HEK293 (cell line): ENCODE data around the gene CIZ1.

Experiments used
- OSR2 ChIP-seq: fragments of 450-650 bp; formaldehyde crosslinking; IDR thresholded peaks from 2 replicates; pipeline ENCODE4 v1.5.1; 2016; ENCODE audit warnings: missing biosample characterization, missing genetic modification characterization
- REPIN1 ChIP-seq: fragments of 450-650 bp; formaldehyde crosslinking; IDR thresholded peaks from 2 replicates; pipeline ENCODE4 v1.5.1; 2017; ENCODE audit warnings: missing biosample characterization, missing genetic modification characterization, low read depth
- SETDB1 ChIP-seq: IDR thresholded peaks from one replicate; pipeline ENCODE4 v1.6.1; 2017; ENCODE audit warnings: mild to moderate bottlenecking, low read length, moderate library complexity, mixed read lengths; ENCODE audit not compliant: insufficient read length
- ZBTB21 ChIP-seq: fragments of 450-650 bp; formaldehyde crosslinking; IDR thresholded peaks from 2 replicates; pipeline ENCODE4 v1.5.1; 2017; ENCODE audit warnings: missing biosample characterization, missing genetic modification characterization
- ZFP69B ChIP-seq: fragments of 450-650 bp; formaldehyde crosslinking; IDR thresholded peaks from 2 replicates; pipeline ENCODE4 v1.5.1; 2016; ENCODE audit warnings: missing biosample characterization, missing genetic modification characterization
- ZNF10 ChIP-seq: fragments of 450-650 bp; formaldehyde crosslinking; IDR thresholded peaks from 2 replicates; pipeline ENCODE4 v1.5.1; 2017; ENCODE audit warnings: missing biosample characterization, missing genetic modification characterization
- ZNF24 ChIP-seq: fragments of 450-650 bp; formaldehyde crosslinking; IDR thresholded peaks from 2 replicates; pipeline ENCODE4 v1.5.1; 2016; ENCODE audit warnings: missing biosample characterization, missing genetic modification characterization
- ZNF350 ChIP-seq: fragments of 450-650 bp; formaldehyde crosslinking; IDR thresholded peaks from 2 replicates; pipeline ENCODE4 v1.5.0; 2017; ENCODE audit warnings: missing biosample characterization, mild to moderate bottlenecking, missing genetic modification characterization
- ZNF521 ChIP-seq: fragments of 450-650 bp; formaldehyde crosslinking; IDR thresholded peaks from 2 replicates; pipeline ENCODE4 v1.5.1; 2017; ENCODE audit warnings: missing biosample characterization, mild to moderate bottlenecking, missing genetic modification characterization
- ZNF544 ChIP-seq: fragments of 450-650 bp; formaldehyde crosslinking; IDR thresholded peaks from 2 replicates; pipeline ENCODE4 v1.5.0; 2017; ENCODE audit warnings: missing biosample characterization, missing genetic modification characterization
- ZNF561 ChIP-seq: fragments of 450-650 bp; IDR thresholded peaks from 2 replicates; pipeline ENCODE4 v1.5.1; 2018; ENCODE audit warnings: missing biosample characterization, missing genetic modification characterization, borderline replicate concordance
- ZNF629 ChIP-seq: fragments of 450-650 bp; formaldehyde crosslinking; IDR thresholded peaks from 2 replicates; pipeline ENCODE4 v1.5.1; 2017; ENCODE audit warnings: missing biosample characterization, missing genetic modification characterization
- ZNF776 ChIP-seq: fragments of 450-650 bp; formaldehyde crosslinking; IDR thresholded peaks from 2 replicates; pipeline ENCODE4 v1.5.0; 2017; ENCODE audit warnings: missing biosample characterization, missing genetic modification characterization, borderline replicate concordance
- ZNF843 ChIP-seq: fragments of 450-650 bp; formaldehyde crosslinking; IDR thresholded peaks from 2 replicates; pipeline ENCODE4 v1.5.1; 2016; ENCODE audit warnings: missing biosample characterization, missing genetic modification characterization
- TF ChIP-seq, protein P1 (sequence below): fragments of 450-650 bp; formaldehyde crosslinking; IDR thresholded peaks from 2 replicates; pipeline ENCODE4 v1.5.1; 2016; ENCODE audit warnings: missing biosample characterization, missing genetic modification characterization
- TF ChIP-seq, protein P2 (sequence below): fragments of 450-650 bp; formaldehyde crosslinking; IDR thresholded peaks from 2 replicates; pipeline ENCODE4 v1.5.1; 2016; ENCODE audit warnings: missing biosample characterization, missing genetic modification characterization
- TF ChIP-seq, protein P3 (sequence below): fragments of 450-650 bp; formaldehyde crosslinking; IDR thresholded peaks from 2 replicates; pipeline ENCODE4 v1.5.1; 2017; ENCODE audit warnings: missing biosample characterization, missing genetic modification characterization
- TF ChIP-seq, protein P4 (sequence below): fragments of 450-650 bp; formaldehyde crosslinking; conservative IDR thresholded peaks from 2 replicates; pipeline ENCODE4 v1.5.1; 2016; ENCODE audit warnings: low read depth, missing biosample characterization, missing genetic modification characterization
- TF ChIP-seq, protein P5 (sequence below): sonication (generic); formaldehyde crosslinking; IDR thresholded peaks from 2 replicates; pipeline ENCODE4 v1.8.1; 2022; ENCODE audit warnings: mild to moderate bottlenecking, moderate library complexity, missing genetic modification reagents
- TF ChIP-seq, protein P6 (sequence below): fragments of 450-650 bp; formaldehyde crosslinking; IDR thresholded peaks from 2 replicates; pipeline ENCODE4 v1.5.1; 2017; ENCODE audit warnings: missing biosample characterization, missing genetic modification characterization
- TF ChIP-seq, protein P7 (sequence below): fragments of 450-650 bp; formaldehyde crosslinking; IDR thresholded peaks from 2 replicates; pipeline ENCODE4 v1.5.1; 2016; ENCODE audit warnings: missing biosample characterization, missing genetic modification characterization

Gene CIZ1

DNA sequence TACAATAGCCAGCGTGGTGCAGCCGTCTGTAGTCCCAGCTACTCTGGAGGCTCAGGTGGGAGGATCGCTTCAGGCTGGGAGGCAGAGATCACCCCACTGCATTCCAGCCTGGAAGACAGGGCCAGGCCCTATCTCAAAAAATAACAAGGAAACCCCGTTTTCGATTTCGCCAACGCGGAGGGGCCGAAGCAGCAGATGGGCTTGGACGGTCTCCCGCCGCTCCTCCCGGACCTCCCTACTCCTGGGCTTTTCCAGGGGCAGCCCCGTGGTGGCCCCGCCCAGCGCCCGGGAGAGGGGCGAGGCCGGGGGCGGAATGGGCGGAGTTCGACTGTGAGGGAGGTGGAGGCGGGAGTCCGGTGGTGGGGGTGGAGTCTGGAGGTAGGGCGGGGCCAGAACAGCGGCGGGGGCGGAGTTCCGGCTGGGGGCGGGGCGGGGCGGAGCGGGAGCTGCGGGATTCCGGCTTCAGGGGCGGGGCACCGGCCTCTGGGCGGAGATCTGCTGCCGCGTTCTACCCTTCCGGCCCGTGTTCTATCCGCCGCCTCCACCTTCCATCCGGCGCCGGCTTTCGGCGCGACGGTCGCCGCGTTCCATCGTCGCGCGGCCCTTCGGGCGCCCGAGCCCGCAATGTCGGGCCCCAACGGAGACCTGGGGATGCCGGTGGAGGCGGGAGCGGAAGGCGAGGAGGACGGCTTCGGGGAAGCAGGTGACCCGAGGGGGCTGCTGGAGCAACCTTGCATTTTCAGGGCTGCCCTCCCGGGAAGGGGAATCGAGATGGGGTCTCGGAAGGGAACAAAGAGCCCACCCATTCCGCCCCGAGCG is 31.4 kb downstream of the CIZ1 start, which contains the start of gene BBLN (continued):
- TF ChIP-seq, protein P1, sequence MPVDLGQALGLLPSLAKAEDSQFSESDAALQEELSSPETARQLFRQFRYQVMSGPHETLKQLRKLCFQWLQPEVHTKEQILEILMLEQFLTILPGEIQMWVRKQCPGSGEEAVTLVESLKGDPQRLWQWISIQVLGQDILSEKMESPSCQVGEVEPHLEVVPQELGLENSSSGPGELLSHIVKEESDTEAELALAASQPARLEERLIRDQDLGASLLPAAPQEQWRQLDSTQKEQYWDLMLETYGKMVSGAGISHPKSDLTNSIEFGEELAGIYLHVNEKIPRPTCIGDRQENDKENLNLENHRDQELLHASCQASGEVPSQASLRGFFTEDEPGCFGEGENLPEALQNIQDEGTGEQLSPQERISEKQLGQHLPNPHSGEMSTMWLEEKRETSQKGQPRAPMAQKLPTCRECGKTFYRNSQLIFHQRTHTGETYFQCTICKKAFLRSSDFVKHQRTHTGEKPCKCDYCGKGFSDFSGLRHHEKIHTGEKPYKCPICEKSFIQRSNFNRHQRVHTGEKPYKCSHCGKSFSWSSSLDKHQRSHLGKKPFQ (tag by site-specific recombination) = no peak
- TF ChIP-seq ZNF544 (tag by site-specific recombination) (no peak), ZNF350 (tag by site-specific recombination) (no peak), ZNF629 (0 out of 2 replicates have a peak, but pooled peaks have one; percentile 19), ZNF10 (tag by site-specific recombination) (no peak), ZNF561 (tag by site-specific recombination) (0 out of 2 replicates have a peak, but pooled peaks have one; percentile 17), ZBTB21 (tag by site-specific recombination) (no peak), ZFP69B (no peak), ZNF776 (tag by site-specific recombination) (no peak), ZNF521 (tag by site-specific recombination) (no peak), SETDB1 (no peak), ZNF843 (tag by site-specific recombination) (0 out of 2 replicates have a peak, but pooled peaks have one; percentile 27), REPIN1 (tag by site-specific recombination) (no peak), OSR2 (tag by site-specific recombination) (no peak), ZNF24 (tag by site-specific recombination) (peak; percentile 40; the same call in 1 of the 2 replicates)
- TF ChIP-seq, protein P2, sequence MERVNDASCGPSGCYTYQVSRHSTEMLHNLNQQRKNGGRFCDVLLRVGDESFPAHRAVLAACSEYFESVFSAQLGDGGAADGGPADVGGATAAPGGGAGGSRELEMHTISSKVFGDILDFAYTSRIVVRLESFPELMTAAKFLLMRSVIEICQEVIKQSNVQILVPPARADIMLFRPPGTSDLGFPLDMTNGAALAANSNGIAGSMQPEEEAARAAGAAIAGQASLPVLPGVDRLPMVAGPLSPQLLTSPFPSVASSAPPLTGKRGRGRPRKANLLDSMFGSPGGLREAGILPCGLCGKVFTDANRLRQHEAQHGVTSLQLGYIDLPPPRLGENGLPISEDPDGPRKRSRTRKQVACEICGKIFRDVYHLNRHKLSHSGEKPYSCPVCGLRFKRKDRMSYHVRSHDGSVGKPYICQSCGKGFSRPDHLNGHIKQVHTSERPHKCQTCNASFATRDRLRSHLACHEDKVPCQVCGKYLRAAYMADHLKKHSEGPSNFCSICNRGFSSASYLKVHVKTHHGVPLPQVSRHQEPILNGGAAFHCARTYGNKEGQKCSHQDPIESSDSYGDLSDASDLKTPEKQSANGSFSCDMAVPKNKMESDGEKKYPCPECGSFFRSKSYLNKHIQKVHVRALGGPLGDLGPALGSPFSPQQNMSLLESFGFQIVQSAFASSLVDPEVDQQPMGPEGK (tag by site-specific recombination) = peak; percentile 92
- TF ChIP-seq, protein P3, sequence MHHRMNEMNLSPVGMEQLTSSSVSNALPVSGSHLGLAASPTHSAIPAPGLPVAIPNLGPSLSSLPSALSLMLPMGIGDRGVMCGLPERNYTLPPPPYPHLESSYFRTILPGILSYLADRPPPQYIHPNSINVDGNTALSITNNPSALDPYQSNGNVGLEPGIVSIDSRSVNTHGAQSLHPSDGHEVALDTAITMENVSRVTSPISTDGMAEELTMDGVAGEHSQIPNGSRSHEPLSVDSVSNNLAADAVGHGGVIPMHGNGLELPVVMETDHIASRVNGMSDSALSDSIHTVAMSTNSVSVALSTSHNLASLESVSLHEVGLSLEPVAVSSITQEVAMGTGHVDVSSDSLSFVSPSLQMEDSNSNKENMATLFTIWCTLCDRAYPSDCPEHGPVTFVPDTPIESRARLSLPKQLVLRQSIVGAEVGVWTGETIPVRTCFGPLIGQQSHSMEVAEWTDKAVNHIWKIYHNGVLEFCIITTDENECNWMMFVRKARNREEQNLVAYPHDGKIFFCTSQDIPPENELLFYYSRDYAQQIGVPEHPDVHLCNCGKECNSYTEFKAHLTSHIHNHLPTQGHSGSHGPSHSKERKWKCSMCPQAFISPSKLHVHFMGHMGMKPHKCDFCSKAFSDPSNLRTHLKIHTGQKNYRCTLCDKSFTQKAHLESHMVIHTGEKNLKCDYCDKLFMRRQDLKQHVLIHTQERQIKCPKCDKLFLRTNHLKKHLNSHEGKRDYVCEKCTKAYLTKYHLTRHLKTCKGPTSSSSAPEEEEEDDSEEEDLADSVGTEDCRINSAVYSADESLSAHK = no peak
- TF ChIP-seq, protein P4, sequence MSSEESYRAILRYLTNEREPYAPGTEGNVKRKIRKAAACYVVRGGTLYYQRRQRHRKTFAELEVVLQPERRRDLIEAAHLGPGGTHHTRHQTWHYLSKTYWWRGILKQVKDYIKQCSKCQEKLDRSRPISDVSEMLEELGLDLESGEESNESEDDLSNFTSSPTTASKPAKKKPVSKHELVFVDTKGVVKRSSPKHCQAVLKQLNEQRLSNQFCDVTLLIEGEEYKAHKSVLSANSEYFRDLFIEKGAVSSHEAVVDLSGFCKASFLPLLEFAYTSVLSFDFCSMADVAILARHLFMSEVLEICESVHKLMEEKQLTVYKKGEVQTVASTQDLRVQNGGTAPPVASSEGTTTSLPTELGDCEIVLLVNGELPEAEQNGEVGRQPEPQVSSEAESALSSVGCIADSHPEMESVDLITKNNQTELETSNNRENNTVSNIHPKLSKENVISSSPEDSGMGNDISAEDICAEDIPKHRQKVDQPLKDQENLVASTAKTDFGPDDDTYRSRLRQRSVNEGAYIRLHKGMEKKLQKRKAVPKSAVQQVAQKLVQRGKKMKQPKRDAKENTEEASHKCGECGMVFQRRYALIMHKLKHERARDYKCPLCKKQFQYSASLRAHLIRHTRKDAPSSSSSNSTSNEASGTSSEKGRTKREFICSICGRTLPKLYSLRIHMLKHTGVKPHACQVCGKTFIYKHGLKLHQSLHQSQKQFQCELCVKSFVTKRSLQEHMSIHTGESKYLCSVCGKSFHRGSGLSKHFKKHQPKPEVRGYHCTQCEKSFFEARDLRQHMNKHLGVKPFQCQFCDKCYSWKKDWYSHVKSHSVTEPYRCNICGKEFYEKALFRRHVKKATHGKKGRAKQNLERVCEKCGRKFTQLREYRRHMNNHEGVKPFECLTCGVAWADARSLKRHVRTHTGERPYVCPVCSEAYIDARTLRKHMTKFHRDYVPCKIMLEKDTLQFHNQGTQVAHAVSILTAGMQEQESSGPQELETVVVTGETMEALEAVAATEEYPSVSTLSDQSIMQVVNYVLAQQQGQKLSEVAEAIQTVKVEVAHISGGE (tag by site-specific recombination) = peak; percentile 82
- TF ChIP-seq, protein P5, sequence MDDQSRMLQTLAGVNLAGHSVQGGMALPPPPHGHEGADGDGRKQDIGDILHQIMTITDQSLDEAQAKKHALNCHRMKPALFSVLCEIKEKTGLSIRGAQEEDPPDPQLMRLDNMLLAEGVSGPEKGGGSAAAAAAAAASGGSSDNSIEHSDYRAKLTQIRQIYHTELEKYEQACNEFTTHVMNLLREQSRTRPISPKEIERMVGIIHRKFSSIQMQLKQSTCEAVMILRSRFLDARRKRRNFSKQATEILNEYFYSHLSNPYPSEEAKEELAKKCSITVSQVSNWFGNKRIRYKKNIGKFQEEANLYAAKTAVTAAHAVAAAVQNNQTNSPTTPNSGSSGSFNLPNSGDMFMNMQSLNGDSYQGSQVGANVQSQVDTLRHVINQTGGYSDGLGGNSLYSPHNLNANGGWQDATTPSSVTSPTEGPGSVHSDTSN (CRISPR knock-in tag) = no peak
- TF ChIP-seq, protein P6, sequence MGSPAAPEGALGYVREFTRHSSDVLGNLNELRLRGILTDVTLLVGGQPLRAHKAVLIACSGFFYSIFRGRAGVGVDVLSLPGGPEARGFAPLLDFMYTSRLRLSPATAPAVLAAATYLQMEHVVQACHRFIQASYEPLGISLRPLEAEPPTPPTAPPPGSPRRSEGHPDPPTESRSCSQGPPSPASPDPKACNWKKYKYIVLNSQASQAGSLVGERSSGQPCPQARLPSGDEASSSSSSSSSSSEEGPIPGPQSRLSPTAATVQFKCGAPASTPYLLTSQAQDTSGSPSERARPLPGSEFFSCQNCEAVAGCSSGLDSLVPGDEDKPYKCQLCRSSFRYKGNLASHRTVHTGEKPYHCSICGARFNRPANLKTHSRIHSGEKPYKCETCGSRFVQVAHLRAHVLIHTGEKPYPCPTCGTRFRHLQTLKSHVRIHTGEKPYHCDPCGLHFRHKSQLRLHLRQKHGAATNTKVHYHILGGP = no peak
- TF ChIP-seq, protein P7, sequence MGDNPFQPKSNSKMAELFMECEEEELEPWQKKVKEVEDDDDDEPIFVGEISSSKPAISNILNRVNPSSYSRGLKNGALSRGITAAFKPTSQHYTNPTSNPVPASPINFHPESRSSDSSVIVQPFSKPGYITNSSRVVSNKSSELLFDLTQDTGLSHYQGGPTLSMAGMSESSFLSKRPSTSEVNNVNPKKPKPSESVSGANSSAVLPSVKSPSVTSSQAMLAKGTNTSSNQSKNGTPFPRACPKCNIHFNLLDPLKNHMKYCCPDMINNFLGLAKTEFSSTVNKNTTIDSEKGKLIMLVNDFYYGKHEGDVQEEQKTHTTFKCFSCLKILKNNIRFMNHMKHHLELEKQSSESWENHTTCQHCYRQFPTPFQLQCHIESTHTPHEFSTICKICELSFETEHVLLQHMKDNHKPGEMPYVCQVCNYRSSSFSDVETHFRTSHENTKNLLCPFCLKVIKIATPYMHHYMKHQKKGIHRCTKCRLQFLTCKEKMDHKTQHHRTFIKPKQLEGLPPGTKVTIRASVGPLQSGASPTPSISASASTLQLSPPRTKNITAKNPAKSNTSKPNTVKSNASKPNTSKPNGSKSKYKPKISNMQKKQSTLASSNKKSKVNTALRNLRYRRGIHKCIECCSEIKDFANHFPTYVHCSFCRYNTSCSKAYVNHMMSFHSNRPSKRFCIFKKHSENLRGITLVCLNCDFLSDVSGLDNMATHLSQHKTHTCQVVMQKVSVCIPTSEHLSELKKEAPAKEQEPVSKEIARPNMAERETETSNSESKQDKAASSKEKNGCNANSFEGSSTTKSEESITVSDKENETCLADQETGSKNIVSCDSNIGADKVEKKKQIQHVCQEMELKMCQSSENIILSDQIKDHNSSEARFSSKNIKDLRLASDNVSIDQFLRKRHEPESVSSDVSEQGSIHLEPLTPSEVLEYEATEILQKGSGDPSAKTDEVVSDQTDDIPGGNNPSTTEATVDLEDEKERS (tag by site-specific recombination) = no peak
